Stimulated activated CD4-positive, alpha-beta T cell treated with anti-CD3 and anti-CD28 coated beads, Interleukin-15, amount 100 ng/mL, for 24 hours (primary cell): Measurements from ENCODE around the gene PLD1.

Experiments used
- DNase-seq: peaks from one replicate; pipeline ENCODE4 v3.0.0-alpha.2; 2020

Gene PLD1

DNA sequence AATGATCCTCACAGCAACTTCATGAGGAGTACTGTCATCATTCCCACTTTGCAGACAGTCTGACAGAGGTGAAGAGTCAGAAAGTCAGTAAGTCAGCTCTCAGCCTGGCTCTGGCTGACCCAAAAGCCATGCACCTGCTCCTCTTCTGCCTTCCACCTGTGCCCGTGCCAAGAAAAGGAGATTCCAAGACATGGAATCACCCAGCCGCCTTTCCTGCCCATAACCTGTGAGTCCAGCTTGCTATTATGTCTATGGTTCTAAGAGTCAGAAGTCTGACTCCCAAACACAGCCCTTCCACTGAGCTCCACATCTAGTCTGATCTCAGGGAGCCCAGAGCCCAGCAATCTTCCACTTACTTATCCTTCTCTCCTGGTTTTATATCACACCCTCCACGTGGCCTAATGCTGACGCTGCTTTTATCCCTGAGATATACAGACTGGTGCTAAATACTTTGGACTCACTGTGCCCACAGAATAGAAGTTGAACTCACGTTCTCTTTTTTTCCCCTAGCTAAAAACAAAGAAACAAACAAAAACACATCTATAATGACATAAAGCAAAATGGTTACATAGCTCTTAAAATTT, 66.0 kb downstream of the PLD1 start:
- DNase-seq = no peak

- DNase-seq = no peak
Measured at GRCh38 chr3:171743327-171744157, 66.7 kb downstream of the PLD1 start.

DNA sequence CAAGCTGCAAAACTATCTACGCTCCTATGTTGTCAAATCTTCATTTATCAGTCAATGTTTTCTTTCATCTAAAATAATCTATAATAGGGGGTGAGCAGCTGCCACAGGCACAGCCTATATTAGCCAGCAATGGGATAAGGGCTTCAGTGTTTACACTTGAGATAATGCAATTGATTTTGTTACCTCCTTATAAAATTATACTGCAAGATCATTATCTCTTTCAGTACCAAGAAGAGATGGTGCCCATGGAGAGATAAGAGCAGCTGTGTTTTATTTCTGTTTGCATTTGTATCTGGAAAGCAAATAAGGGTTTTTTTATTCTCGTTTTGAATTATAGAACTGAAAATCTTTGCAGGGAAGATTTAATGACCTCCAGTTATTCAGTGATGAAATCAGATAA, 68.9 kb downstream of the PLD1 start:
- DNase-seq = no peak

GRCh38 chr3:171736556-171736955, 73.7 kb downstream of the PLD1 start:
- DNase-seq = no peak

DNA sequence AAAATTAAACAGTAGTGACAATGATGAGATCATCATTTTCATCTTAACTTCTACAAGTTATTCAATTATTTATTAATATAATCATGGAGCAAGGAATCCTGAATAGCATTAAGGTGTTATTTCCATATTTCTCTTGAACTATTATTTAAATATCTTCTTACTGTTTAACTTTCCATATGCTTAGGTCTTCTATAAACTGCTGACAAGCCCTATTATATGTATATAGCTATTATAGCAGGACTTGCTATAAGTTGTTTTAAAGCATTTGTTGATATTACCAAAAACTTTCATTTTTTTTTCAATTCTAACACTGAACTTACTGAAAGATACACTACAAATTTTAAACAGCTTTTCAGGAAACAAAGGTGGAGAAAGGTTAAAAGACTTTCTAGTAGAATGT, 76.7 kb downstream of the PLD1 start:
- DNase-seq = no peak

GRCh38 chr3:171732756-171733155, 77.5 kb downstream of the PLD1 start:
- DNase-seq = no peak

DNA sequence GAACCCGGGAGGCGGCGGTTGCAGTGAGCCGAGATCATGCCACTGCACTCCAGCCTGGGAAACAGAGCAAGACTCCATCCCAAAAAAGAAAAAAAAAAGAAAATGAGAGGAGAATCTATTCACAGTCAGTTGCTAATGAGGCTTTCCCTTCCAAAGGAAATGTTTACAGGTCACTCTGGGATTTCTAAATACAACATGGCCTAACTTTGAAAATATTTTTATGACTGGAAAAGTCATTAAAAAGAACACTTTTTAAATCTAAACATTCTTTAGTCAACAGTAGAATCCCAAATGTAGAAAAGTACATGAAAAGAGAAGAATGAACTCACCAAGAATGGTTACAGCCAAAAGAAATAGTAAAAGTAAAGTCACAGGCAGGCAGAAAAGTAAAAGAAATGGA, 78.6 kb downstream of the PLD1 start:
- no peak for DNase-seq

DNA sequence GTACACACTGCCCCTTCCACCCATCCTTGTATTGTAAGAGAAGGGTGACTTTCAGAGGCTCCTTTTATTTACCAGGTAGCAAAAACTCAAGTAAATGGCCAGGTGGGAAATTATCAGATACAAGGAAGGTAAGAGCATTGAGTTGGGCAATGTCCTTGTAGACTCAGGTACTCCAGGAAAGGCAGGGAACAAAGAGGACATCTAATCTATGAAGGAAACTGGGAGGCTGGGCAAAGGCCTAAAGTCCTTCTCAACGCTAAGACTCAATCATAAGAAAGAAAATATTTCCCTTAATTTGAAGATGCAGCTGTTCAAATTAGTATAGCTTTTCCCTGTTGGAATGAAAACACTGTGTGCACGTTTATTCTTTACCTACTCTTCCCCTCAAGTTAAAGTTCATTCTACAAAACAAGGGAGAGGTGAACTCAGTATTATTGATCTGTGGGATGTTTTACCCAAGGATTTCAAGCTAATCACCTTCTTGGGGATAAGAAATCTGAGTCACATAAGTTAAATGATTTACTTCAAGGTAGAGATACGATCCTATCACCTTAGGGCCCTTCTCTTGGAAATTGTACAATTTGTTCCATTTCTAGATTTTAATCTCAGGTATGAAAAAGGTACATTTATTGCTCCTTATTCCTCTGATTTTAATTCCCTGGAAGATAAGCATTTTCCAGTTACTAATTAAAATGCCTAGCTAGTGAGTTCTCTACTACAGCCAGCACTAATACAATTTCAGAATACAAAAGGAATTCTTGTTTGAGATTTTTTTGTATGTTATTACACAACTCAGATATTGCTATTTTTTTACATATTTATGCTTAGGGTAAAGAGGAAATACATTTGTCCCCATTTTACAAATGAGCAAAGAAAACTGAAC, 80.6 kb downstream of the PLD1 start:
- no peak for DNase-seq

- DNase-seq = no peak
Measured at GRCh38 chr3:171727288-171727687, 83.0 kb downstream of the PLD1 start.

GRCh38 chr3:171718493-171719185, 91.6 kb downstream of the PLD1 start:
- no peak for DNase-seq

GRCh38 chr3:171715155-171715554, 95.1 kb downstream of the PLD1 start:
- DNase-seq = no peak

DNA sequence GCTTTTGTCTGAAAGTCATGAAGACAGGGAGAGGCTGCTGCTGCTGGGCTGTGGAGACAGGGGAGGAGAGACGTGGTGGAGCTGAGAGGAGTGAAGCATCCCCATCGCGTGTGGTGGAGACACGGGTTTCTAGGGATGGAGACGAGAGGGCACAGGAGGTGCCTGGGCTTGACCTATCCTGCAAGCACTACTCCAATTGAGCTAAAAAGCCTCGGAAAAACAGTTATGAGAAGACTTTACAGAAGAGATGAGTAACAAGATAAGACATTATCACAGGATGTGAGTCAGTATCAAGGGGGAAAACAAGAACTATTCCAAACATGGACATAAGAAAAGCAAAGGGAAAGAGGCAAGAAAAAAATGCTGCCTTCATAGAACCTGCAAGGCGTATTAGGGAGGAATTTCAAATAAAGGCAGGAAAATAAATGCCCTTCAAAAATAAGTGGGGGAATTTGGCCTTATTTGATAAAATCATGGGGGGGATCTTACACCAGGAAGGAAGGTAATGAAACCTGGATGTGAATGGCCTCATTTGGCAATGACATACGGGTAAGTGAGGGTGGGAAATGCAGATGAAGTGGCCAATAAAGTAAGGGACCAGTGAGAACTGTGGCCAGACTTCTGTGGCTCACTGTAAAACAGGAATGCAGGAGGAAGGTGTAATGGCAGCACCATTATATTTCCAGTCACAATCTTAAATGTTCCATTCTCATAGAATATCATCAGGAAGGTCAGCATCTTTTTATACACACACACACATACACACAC, 97.9 kb downstream of the PLD1 start:
- DNase-seq = no peak

GRCh38 chr3:171711461-171712170, 98.7 kb downstream of the PLD1 start:
- DNase-seq = no peak

- DNase-seq = no peak
Measured at GRCh38 chr3:171710359-171710758, 99.9 kb downstream of the PLD1 start.

DNA sequence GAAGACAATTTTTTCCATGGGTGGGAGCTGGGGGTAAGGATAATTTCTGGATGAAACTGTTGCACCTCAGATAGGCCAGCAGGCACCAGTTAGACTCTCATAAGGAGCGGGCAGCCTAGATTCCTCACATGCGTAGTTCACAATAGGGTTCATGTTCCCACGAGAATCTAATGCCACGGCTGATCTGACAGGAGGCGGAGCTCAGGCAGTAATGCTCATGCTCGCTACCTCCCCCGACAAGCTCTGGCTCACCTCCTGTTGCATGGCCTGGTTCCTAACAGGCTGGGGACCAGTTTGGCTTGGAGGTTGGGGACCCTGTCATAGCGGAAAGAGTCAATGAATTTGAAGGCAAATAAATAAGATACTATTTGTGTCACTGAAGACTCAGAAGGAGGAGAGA, 105.5 kb downstream of the PLD1 start:
- no peak for DNase-seq

DNA sequence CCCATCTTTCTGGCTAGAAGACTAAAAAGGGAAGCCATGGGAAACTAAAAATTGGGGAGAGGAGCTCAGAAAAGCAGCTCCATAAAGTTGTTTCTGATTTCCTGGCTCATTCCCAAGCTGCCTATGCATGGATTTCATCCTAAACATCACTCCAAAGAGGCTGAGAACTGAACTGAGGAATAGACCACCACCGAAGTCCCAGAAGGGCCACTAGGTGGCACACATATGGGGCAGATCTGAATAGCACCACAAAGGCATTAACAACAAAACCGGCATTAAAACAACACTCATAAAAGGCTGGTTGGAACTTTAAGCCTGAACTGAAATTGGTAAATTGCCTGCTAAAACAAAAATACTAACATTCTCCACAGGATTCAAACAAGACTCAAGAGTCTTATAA, 106.3 kb downstream of the PLD1 start:
- peak; percentile 25 for DNase-seq

DNA sequence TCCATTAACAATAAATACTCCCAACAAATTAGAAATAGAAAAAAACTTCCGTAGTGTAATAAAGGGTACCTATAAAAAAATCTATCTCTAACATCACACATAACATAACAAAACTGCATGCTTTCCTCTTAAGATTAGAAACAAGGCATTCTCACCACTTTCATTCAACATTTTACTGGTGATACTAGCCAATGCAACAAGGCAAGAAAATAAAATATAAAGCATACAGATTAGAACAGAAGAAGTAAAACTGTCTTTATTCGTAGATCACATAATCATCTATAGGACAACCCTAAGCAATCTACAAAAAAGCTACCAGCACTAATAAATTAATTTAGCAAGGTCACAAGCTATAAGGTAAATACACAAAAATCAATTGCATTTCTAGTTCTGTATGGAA, 107.1 kb downstream of the PLD1 start:
- DNase-seq = no peak

- no peak for DNase-seq
Measured at GRCh38 chr3:171700653-171701052, 109.6 kb downstream of the PLD1 start.

- no peak for DNase-seq
Measured at GRCh38 chr3:171700157-171700556, 110.1 kb downstream of the PLD1 start.

- DNase-seq = no peak
Measured at GRCh38 chr3:171699601-171700000, 110.7 kb downstream of the PLD1 start.

DNA sequence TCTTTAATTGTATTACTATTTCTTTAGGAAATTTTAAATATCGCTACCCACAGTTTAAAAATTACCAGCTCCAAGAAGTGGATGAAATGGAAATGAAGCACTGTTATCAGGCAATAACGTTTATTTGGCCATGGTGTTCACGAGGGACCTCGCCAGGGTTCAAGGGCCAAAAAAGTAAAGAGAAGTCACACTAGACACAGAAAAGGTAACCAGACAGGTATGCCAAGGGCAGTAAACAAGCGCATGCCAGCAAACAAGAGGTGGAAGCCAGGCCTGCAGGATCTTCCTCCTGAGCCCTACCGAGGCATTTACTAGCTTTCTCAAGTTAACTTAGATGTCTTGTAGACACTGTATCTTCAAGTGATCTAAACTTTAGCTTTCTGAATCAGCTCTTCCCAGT, 113.5 kb downstream of the PLD1 start:
- DNase-seq = no peak

DNA sequence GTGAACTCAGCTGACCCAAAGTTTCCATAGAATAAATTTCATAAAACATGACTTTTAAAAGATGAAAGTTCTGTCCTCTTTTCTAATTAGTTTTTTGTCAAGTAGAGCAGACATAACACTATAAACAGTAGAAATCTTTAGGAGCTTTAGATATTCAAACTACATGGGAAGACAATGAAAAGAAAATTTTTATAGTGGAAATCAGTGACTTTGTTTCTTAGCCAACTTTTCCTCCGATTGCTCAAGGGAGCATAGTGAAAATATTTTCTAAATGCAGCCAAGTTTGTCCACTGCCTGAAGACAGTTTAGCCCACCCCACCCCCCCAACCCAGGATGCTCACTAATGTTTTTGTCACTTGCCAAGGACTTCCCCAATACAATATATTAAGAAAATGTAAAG, 114.9 kb downstream of the PLD1 start:
- no peak for DNase-seq
